ENCODE results near the gene TDRD9. TPM values are rescaled to one million over a fixed set of nuclear protein-coding genes. Genes with fewer than 3 reads are reported as not detected.
A peak's percentile ranks its signal among the peaks of the same experiment; 100 is the strongest.

TDRD9 gene
- total and polyA plus RNA-seq, 7 experiments from 2014 or later = 0.16 to 6.4 (median 0.43) TPM; not detected in 1

GRCh38 chr14:103931422-103931821 lies 3.2 kb downstream of the TDRD9 start:
- no peak overlapping the region for H3K27ac Mint-ChIP-seq
- ATAC-seq (peak; percentile 71), DNase-seq (no peak)
- ChIA-PET CTCF (interaction anchor here (0.6 to 1.5 kb wide), 3 partner anchors 10 to 14 kb away, joined by 3 to 5 read pairs (median 4); a partner anchor contains a TSS), POLR2A (interaction anchor here (0.7 kb wide), 2 partner anchors 10 to 382 kb away, joined by 7 to 10 read pairs; no protein-coding TSS in a partner anchor)
- Histone ChIP-seq H3K27ac (ENCODE audit: low read depth, low read length) (no peak overlapping the region), H3K4me3 (ENCODE audit: low read length) (no peak overlapping the region), H3K4me1 (ENCODE audit: control insufficient read depth in 2 of 2, insufficient read depth in 2 of 2, low read length in 2 of 2) (no peaks in the 10 kb centered on the region), H3K9me3 (ENCODE audit: control insufficient read depth in 2 of 3, low read length in 3 of 3) (no peaks in the 10 kb centered on the region), H3K36me3 (ENCODE audit: control insufficient read depth in 2 of 3, insufficient read depth in 3 of 3, low read length in 3 of 3) (no peaks in the 10 kb centered on the region), H3K27me3 (ENCODE audit: control insufficient read depth in 2 of 2, insufficient read depth in 2 of 2, low read length in 2 of 2) (no peaks in the 10 kb centered on the region)
- intact Hi-C loops (cut with micrococcal nuclease) = no loop called here
- no peak overlapping the region for H3K4me3 Mint-ChIP-seq
- no peaks in the 10 kb centered on the region for H3K36me3 Mint-ChIP-seq
- peaks cover 0 to 10% (median 0%) of the 10 kb centered on the region in 7 donors for H3K4me1 Mint-ChIP-seq
- no peaks in the 10 kb centered on the region for H3K9me3 Mint-ChIP-seq
- H3K27me3 Mint-ChIP-seq = peaks cover 0 to 7% (median 0%) of the 10 kb centered on the region in 5 donors

- peaks cover 0 to 8% (median 0%) of the 10 kb centered on the region in 5 donors for H3K27me3 Mint-ChIP-seq
Observed at GRCh38 chr14:103932791-103933490, 4.7 kb downstream of the TDRD9 start.

GRCh38 chr14:103935102-103935501 lies 6.8 kb downstream of the TDRD9 start:
- ATAC-seq (no peak), DNase-seq (no peak)
- H3K4me3 Mint-ChIP-seq = no peak overlapping the region
- no peaks in the 10 kb centered on the region for H3K4me1 ChIP-seq (ENCODE audit: control insufficient read depth in 2 of 2, insufficient read depth in 2 of 2, low read length in 2 of 2)
- no peaks in the 10 kb centered on the region for H3K36me3 ChIP-seq (ENCODE audit: control insufficient read depth in 2 of 3, insufficient read depth in 3 of 3, low read length in 3 of 3)
- H3K27me3 ChIP-seq (ENCODE audit: control insufficient read depth in 2 of 2, insufficient read depth in 2 of 2, low read length in 2 of 2) = no peaks in the 10 kb centered on the region
- ChIA-PET CTCF (no interaction called here), POLR2A (no interaction called here)
- H3K36me3 Mint-ChIP-seq = no peaks in the 10 kb centered on the region
- no peak overlapping the region for H3K27ac ChIP-seq (ENCODE audit: low read depth, low read length)
- intact Hi-C loops (cut with micrococcal nuclease) = no loop called here
- H3K4me1 Mint-ChIP-seq = peaks cover 0 to 7% (median 0%) of the 10 kb centered on the region in 7 donors
- H3K9me3 Mint-ChIP-seq = no peaks in the 10 kb centered on the region
- peaks cover 0 to 8% (median 4%) of the 10 kb centered on the region in 5 donors for H3K27me3 Mint-ChIP-seq
- no peaks in the 10 kb centered on the region for H3K9me3 ChIP-seq (ENCODE audit: control insufficient read depth in 2 of 3, low read length in 3 of 3)
- peak overlapping the region in 1 of 9 donors; percentile 6 for H3K27ac Mint-ChIP-seq
- no peak overlapping the region for H3K4me3 ChIP-seq (ENCODE audit: low read length)

More at GRCh38 chr14:103932791-103933490, 4.7 kb downstream of the TDRD9 start:
- Histone ChIP-seq H3K4me1 (ENCODE audit: control insufficient read depth in 2 of 2, insufficient read depth in 2 of 2, low read length in 2 of 2) (no peaks in the 10 kb centered on the region), H3K27ac (ENCODE audit: low read depth, low read length) (no peak overlapping the region), H3K36me3 (ENCODE audit: control insufficient read depth in 2 of 3, insufficient read depth in 3 of 3, low read length in 3 of 3) (no peaks in the 10 kb centered on the region), H3K9me3 (ENCODE audit: control insufficient read depth in 2 of 3, low read length in 3 of 3) (no peaks in the 10 kb centered on the region), H3K4me3 (ENCODE audit: low read length) (no peak overlapping the region), H3K27me3 (ENCODE audit: control insufficient read depth in 2 of 2, insufficient read depth in 2 of 2, low read length in 2 of 2) (no peaks in the 10 kb centered on the region)
- H3K4me1 Mint-ChIP-seq = peaks cover 0 to 10% (median 0%) of the 10 kb centered on the region in 7 donors
- no peak overlapping the region for H3K27ac Mint-ChIP-seq
- H3K4me3 Mint-ChIP-seq = no peak overlapping the region
- no peaks in the 10 kb centered on the region for H3K36me3 Mint-ChIP-seq
- POLR2A ChIA-PET = no interaction called here
- no peak for DNase-seq
- CTCF ChIA-PET = interaction anchor here (1.2 kb wide), 1 partner anchor 32 kb away, joined by 3 read pairs; no protein-coding TSS in a partner anchor
- intact Hi-C loops (cut with micrococcal nuclease) = loop anchor here in 1 of 2 donors (1.0 kb wide), 1 partner anchor 23 kb away; no protein-coding TSS in a partner anchor
- no peak for ATAC-seq
- no peaks in the 10 kb centered on the region for H3K9me3 Mint-ChIP-seq

- Mint-ChIP-seq H3K4me1 (peaks cover 0 to 3% (median 0%) of the 10 kb centered on the region in 7 donors), H3K9me3 (peaks cover 0 to 3% (median 0%) of the 10 kb centered on the region in 11 donors), H3K27me3 (peaks cover 31 to 45% (median 37%) of the 10 kb centered on the region in 5 donors), H3K4me3 (no peak overlapping the region), H3K27ac (no peak overlapping the region), H3K36me3 (no peaks in the 10 kb centered on the region)
- no peaks in the 10 kb centered on the region for H3K4me1 ChIP-seq (ENCODE audit: control insufficient read depth in 2 of 2, insufficient read depth in 2 of 2, low read length in 2 of 2)
- no peak overlapping the region for H3K27ac ChIP-seq (ENCODE audit: low read depth, low read length)
- ATAC-seq (no peak), DNase-seq (no peak)
- CTCF ChIA-PET = no interaction called here
- intact Hi-C loops (cut with micrococcal nuclease) = no loop called here
- no peak overlapping the region for H3K4me3 ChIP-seq (ENCODE audit: low read length)
- no peaks in the 10 kb centered on the region for H3K9me3 ChIP-seq (ENCODE audit: control insufficient read depth in 2 of 3, low read length in 3 of 3)
- H3K27me3 ChIP-seq (ENCODE audit: control insufficient read depth in 2 of 2, insufficient read depth in 2 of 2, low read length in 2 of 2) = no peaks in the 10 kb centered on the region
- no peaks in the 10 kb centered on the region for H3K36me3 ChIP-seq (ENCODE audit: control insufficient read depth in 2 of 3, insufficient read depth in 3 of 3, low read length in 3 of 3)
- POLR2A ChIA-PET = no interaction called here
Observed at GRCh38 chr14:103941462-103941861, 13.2 kb downstream of the TDRD9 start.

- Mint-ChIP-seq H3K4me1 (peaks cover 0 to 3% (median 0%) of the 10 kb centered on the region in 7 donors), H3K27me3 (peaks cover 38 to 51% (median 44%) of the 10 kb centered on the region in 5 donors), H3K27ac (no peak within 1 kb of the TSS), H3K36me3 (no peaks in the 10 kb centered on the region), H3K4me3 (no peak within 1 kb of the TSS), H3K9me3 (peaks cover 0 to 9% (median 2%) of the 10 kb centered on the region in 11 donors)
- Histone ChIP-seq H3K27me3 (ENCODE audit: control insufficient read depth in 2 of 2, insufficient read depth in 2 of 2, low read length in 2 of 2) (no peaks in the 10 kb centered on the region), H3K36me3 (ENCODE audit: control insufficient read depth in 2 of 3, insufficient read depth in 3 of 3, low read length in 3 of 3) (no peaks in the 10 kb centered on the region), H3K4me1 (ENCODE audit: control insufficient read depth in 2 of 2, insufficient read depth in 2 of 2, low read length in 2 of 2) (no peaks in the 10 kb centered on the region), H3K4me3 (ENCODE audit: low read length) (no peak within 1 kb of the TSS), H3K27ac (ENCODE audit: low read depth, low read length) (no peak within 1 kb of the TSS), H3K9me3 (ENCODE audit: control insufficient read depth in 2 of 3, low read length in 3 of 3) (no peaks in the 10 kb centered on the region)
- ChIA-PET CTCF (no interaction called here), POLR2A (no interaction called here)
- DNase-seq = no peak
- intact Hi-C loops (cut with micrococcal nuclease) = no loop called here
- no peak for ATAC-seq
Observed at GRCh38 chr14:103941973-103942736, 13.9 kb downstream of the TDRD9 start, which contains the start of gene RD3L. Gene RD3L, minus strand, starts transcription at chr14:103942529. Its CDS starts 834 bp downstream, at chr14:103941695.

GRCh38 chr14:103943673-103944072 lies 15.4 kb downstream of the TDRD9 start:
- H3K4me3 ChIP-seq (ENCODE audit: low read length) = no peak overlapping the region
- no peaks in the 10 kb centered on the region for H3K27me3 ChIP-seq (ENCODE audit: control insufficient read depth in 2 of 2, insufficient read depth in 2 of 2, low read length in 2 of 2)
- no peaks in the 10 kb centered on the region for H3K4me1 ChIP-seq (ENCODE audit: control insufficient read depth in 2 of 2, insufficient read depth in 2 of 2, low read length in 2 of 2)
- peaks cover 39 to 50% (median 47%) of the 10 kb centered on the region in 5 donors for H3K27me3 Mint-ChIP-seq
- no peaks in the 10 kb centered on the region for H3K36me3 ChIP-seq (ENCODE audit: control insufficient read depth in 2 of 3, insufficient read depth in 3 of 3, low read length in 3 of 3)
- intact Hi-C loops (cut with micrococcal nuclease) = no loop called here
- H3K9me3 Mint-ChIP-seq = peaks cover 0 to 9% (median 2%) of the 10 kb centered on the region in 11 donors
- peaks cover 0 to 3% (median 0%) of the 10 kb centered on the region in 7 donors for H3K4me1 Mint-ChIP-seq
- no peaks in the 10 kb centered on the region for H3K9me3 ChIP-seq (ENCODE audit: control insufficient read depth in 2 of 3, low read length in 3 of 3)
- ChIA-PET POLR2A (no interaction called here), CTCF (interaction anchor here (0.6 kb wide), 1 partner anchor 146 kb away, joined by 3 read pairs; no protein-coding TSS in a partner anchor)
- ATAC-seq = no peak
- H3K27ac Mint-ChIP-seq = no peak overlapping the region
- DNase-seq = no peak
- no peak overlapping the region for H3K4me3 Mint-ChIP-seq
- no peaks in the 10 kb centered on the region for H3K36me3 Mint-ChIP-seq
- no peak overlapping the region for H3K27ac ChIP-seq (ENCODE audit: low read depth, low read length)

Data from naive thymus-derived CD4-positive, alpha-beta T cell (primary cell).